HCT116 (cell line): ENCODE data around the gene IL1RL1. TPM values are rescaled to one million over a fixed set of nuclear protein-coding genes. Genes with fewer than 3 reads are reported as not detected.

Experiments used
- ATAC-seq: fragments of 200-7000 bp; cut with Tn5 transposase; 2 replicates; pipeline ENCODE4 v1.9.1; 2020; ENCODE audit warnings: mild to moderate bottlenecking, moderate library complexity
- BruUV-seq: library from RNA; stranded (reverse); fragments of 400-500 nt; replicated peaks from 2 replicates; lab custom pipeline; 2021; lab: Mats Ljungman, UMichigan
- CTCF ChIA-PET: fragments of 300-600 bp; sonication (Branson Sonifier 250); formaldehyde crosslinking; loops from one replicate; lab custom pipeline; 2021; ENCODE audit warnings: antibody characterized with exemption; lab: Charles Lee
- POLR2A ChIA-PET: fragments of 300-600, 350-600 bp; sonication (Branson Sonifier 250); formaldehyde crosslinking; loops from one replicate; lab custom pipeline; 2021; ENCODE audit warnings: antibody characterized with exemption; lab: Charles Lee
- RAD21 ChIA-PET, 2 experiments: fragments of 300-600 bp; sonication (Branson Sonifier 250); formaldehyde crosslinking; loops; one replicate each; lab custom pipeline; 2023; ENCODE audit warnings: low total read pairs in 2 of 2; ENCODE audit not compliant: uncharacterized antibody in 2 of 2, unreplicated experiment in 2 of 2, low non-redundant PET in 1 of 2; lab: Charles Lee
- DNase-seq: peaks from one replicate; pipeline ENCODE4 v3.0.0-alpha.2; 2010; ENCODE audit warnings: low read depth, low spot score
- H2AFZ ChIP-seq: fragments of 200-600 bp; shearing (Covaris generic), sonication (generic); 2 replicates; pipeline ENCODE4 v1.6.1; 2017; ENCODE audit warnings: low read depth, mixed run types, mixed read lengths, antibody characterized with exemption, low read length; ENCODE audit not compliant: poor library complexity, severe bottlenecking
- H3K27ac ChIP-seq: 2 replicates; pipeline ENCODE4 v1.5.1; 2012; ENCODE audit warnings: low read depth, low read length
- H3K27me3 ChIP-seq: fragments of 200-600 bp; sonication (generic); 2 replicates; pipeline ENCODE4 v1.6.1; 2016; ENCODE audit warnings: mixed run types, low read length, mixed read lengths; ENCODE audit not compliant: insufficient read depth
- H3K36me3 ChIP-seq, 2 experiments: fragments of 200-500 bp in 1 of 2; fragments of 200-600 bp in 1 of 2; sonication (Bioruptor generic) in 1 of 2; sonication (generic) in 1 of 2; 2 replicates each; pipeline versions ENCODE4 v1.5.1 to v1.6.1; 2014 to 2016; ENCODE audit warnings: low read length in 2 of 2, inconsistent platforms in 1 of 2, mixed read lengths in 1 of 2, mixed run types in 1 of 2; ENCODE audit not compliant: insufficient read depth in 2 of 2, control insufficient read depth in 1 of 2
- H3K4me1 ChIP-seq, 2 experiments: fragments of 200-600 bp in 1 of 2; sonication (generic) in 1 of 2; 2 replicates each; pipeline versions ENCODE4 v1.5.1 to v1.6.1; 2012 to 2017; ENCODE audit warnings: low read length in 2 of 2, inconsistent platforms in 1 of 2, mild to moderate bottlenecking in 1 of 2, mixed read lengths in 1 of 2, mixed run types in 1 of 2, moderate library complexity in 1 of 2; ENCODE audit not compliant: insufficient read depth in 2 of 2, control insufficient read depth in 1 of 2
- H3K4me2 ChIP-seq: fragments of 200-600 bp; sonication (generic); 2 replicates; pipeline ENCODE4 v1.6.1; 2017; ENCODE audit warnings: mixed run types, low read length, mixed read lengths
- H3K4me3 ChIP-seq, 2 experiments: fragments of 200-600 bp in 1 of 2; sonication (generic) in 1 of 2; replicated peaks in 1 of 2; 2 replicates each; pipeline ENCODE4 v1.5.1; 2011 to 2016; ENCODE audit warnings: low read length in 2 of 2, control low read depth in 1 of 2, low read depth in 1 of 2, mild to moderate bottlenecking in 1 of 2, mixed read lengths in 1 of 2, mixed run types in 1 of 2
- H3K79me2 ChIP-seq: fragments of 200-600 bp; sonication (generic); 2 replicates; pipeline ENCODE4 v1.6.1; 2017; ENCODE audit warnings: mild to moderate bottlenecking, mixed run types, low read length, moderate library complexity, mixed read lengths; ENCODE audit not compliant: insufficient read depth
- H3K9ac ChIP-seq: fragments of 200-600 bp; sonication (generic); 2 replicates; pipeline ENCODE4 v1.6.1; 2016; ENCODE audit warnings: low read length, mixed read lengths
- H3K9me2 ChIP-seq: fragments of 200-600 bp; sonication (generic), shearing (Covaris generic); 2 replicates; pipeline ENCODE4 v1.6.1; 2017; ENCODE audit warnings: mixed run types, mild to moderate bottlenecking, moderate library complexity; ENCODE audit not compliant: insufficient read depth
- H3K9me3 ChIP-seq, 2 experiments: fragments of 200-500 bp in 1 of 2; fragments of 200-600 bp in 1 of 2; sonication (Bioruptor generic) in 1 of 2; sonication (generic) in 1 of 2; 2 replicates each; pipeline ENCODE4 v1.6.1; 2014 to 2017; ENCODE audit warnings: low read length in 2 of 2, mixed read lengths in 2 of 2, inconsistent platforms in 1 of 2, low read depth in 1 of 2, mild to moderate bottlenecking in 1 of 2, mixed run types in 1 of 2, moderate library complexity in 1 of 2; ENCODE audit not compliant: control insufficient read depth in 1 of 2, insufficient read depth in 1 of 2
- H4K20me1 ChIP-seq: fragments of 200-600 bp; sonication (generic), shearing (Covaris generic); 2 replicates; pipeline ENCODE4 v1.6.1; 2017; ENCODE audit warnings: mixed run types, mild to moderate bottlenecking, moderate library complexity; ENCODE audit not compliant: insufficient read depth
- ELF1 ChIP-seq: IDR thresholded peaks from 2 replicates; pipeline ENCODE4 v1.6.1; 2012; ENCODE audit warnings: low read depth, borderline replicate concordance
- EZH2phosphoT487 ChIP-seq: fragments of 200-600 bp; IDR thresholded peaks from 2 replicates; pipeline ENCODE4 v1.6.1; 2018; ENCODE audit warnings: antibody characterized with exemption, borderline replicate concordance
- MAX ChIP-seq: IDR thresholded peaks from 2 replicates; pipeline ENCODE4 v1.6.1; 2012
- POLR2AphosphoS5 ChIP-seq: IDR thresholded peaks from 2 replicates; pipeline ENCODE4 v1.6.1; 2011; ENCODE audit warnings: mild to moderate bottlenecking, low read depth, low read length, moderate library complexity
- RAD21 ChIP-seq: IDR thresholded peaks from 2 replicates; pipeline ENCODE4 v1.6.1; 2012; ENCODE audit warnings: low read depth, mild to moderate bottlenecking
- SIN3A ChIP-seq: IDR thresholded peaks from 2 replicates; pipeline ENCODE4 v1.6.1; 2012; ENCODE audit warnings: low read depth
- TCF7L2 ChIP-seq: IDR thresholded peaks from 2 replicates; pipeline ENCODE4 v1.7.0; 2011; ENCODE audit warnings: borderline replicate concordance, inconsistent platforms; ENCODE audit not compliant: insufficient read depth, insufficient read length; ENCODE audit errors: extremely low read depth
- YY1 ChIP-seq: IDR thresholded peaks from 2 replicates; pipeline ENCODE4 v1.6.1; 2011; ENCODE audit warnings: low read length, low read depth, moderate library complexity, mild to moderate bottlenecking; ENCODE audit not compliant: insufficient replicate concordance; ENCODE audit errors: extremely low read depth
- ZNF274 ChIP-seq: fragments of 200-500 bp; sonication (Bioruptor generic); IDR thresholded peaks from 2 replicates; pipeline ENCODE4 v1.6.1; 2014; ENCODE audit warnings: mild to moderate bottlenecking, low read depth, low read length, inconsistent platforms
- intact Hi-C: fragments of 100-400 bp; cut with micrococcal nuclease; formaldehyde crosslinking; loops from 2 replicates; pipeline ENCODE4 v1.10.0; 2022
- total RNA-seq: library from RNA; stranded (reverse); gene quantifications from one replicate; pipeline ENCODE4 v1.2.1, GENCODE V29; 2021; ENCODE audit not compliant: unreplicated experiment

Gene IL1RL1
- total RNA-seq, 1 experiment from 2014 or later: not detected

- TF ChIP-seq MAX (no peak), EZH2phosphoT487 (no peak), RAD21 (no peak), ZNF274 (no peak), TCF7L2 (no peak), ELF1 (no peak)
These were observed 32.5 kb upstream of the IL1RL1 start (continued) for GRCh38 chr2:102278720-102279390.

- Histone ChIP-seq H3K27me3 (peaks cover 12% of the 10 kb centered on the region), H3K27ac (no peak overlapping the region), H2AFZ (no peak overlapping the region), H3K4me3 (no peak overlapping the region), H3K9me3 (no peaks in the 10 kb centered on the region), H3K36me3 (no peaks in the 10 kb centered on the region), H3K9me2 (no peaks in the 10 kb centered on the region), H3K79me2 (no peaks in the 10 kb centered on the region), H3K9ac (no peak overlapping the region), H3K4me1 (no peaks in the 10 kb centered on the region), H4K20me1 (no peaks in the 10 kb centered on the region), H3K4me2 (no peak overlapping the region)
- intact Hi-C loops: no loop called here
- ChIA-PET CTCF (no interaction called here), RAD21 (no interaction called here), POLR2A (no interaction called here)
- ATAC-seq: no peak
- TF ChIP-seq POLR2AphosphoS5: no peak
- no peak for DNase-seq
- no TSS peak for BruUV-seq
These were observed 32.0 kb upstream of the IL1RL1 start for GRCh38 chr2:102279391-102279735.

- no peak overlapping the region for H3K27ac ChIP-seq
- H3K27me3 ChIP-seq: peaks cover 16% of the 10 kb centered on the region
- H3K4me3 ChIP-seq: no peak overlapping the region
- H2AFZ ChIP-seq: no peak overlapping the region
- ChIA-PET CTCF (no interaction called here), RAD21 (no interaction called here), POLR2A (no interaction called here)
- no peak overlapping the region for H3K9ac ChIP-seq
- DNase-seq (no peak), ATAC-seq (no peak)
- H3K9me3 ChIP-seq: no peaks in the 10 kb centered on the region
- H3K36me3 ChIP-seq: no peaks in the 10 kb centered on the region
- H4K20me1 ChIP-seq: no peaks in the 10 kb centered on the region
- no TSS peak for BruUV-seq
- TF ChIP-seq YY1 (no peak), POLR2AphosphoS5 (no peak), SIN3A (no peak)
- no peak overlapping the region for H3K4me2 ChIP-seq
- H3K79me2 ChIP-seq: no peaks in the 10 kb centered on the region
- H3K9me2 ChIP-seq: no peaks in the 10 kb centered on the region
- intact Hi-C loops: no loop called here
- H3K4me1 ChIP-seq: no peaks in the 10 kb centered on the region
These were observed 28.7 kb upstream of the IL1RL1 start for GRCh38 chr2:102282678-102283091.
